DOHH2 (cell line): ENCODE measurements around the gene HOXA6.

ENCODE experiments used
- CTCF ChIP-seq: fragments of 200-600 bp; sonication (generic); IDR thresholded peaks from one replicate; pipeline ENCODE4 v1.5.1; 2014; ENCODE audit warnings: antibody characterized with exemption, mild to moderate bottlenecking, low read depth, low read length; ENCODE audit not compliant: poor library complexity, severe bottlenecking
- EZH2phosphoT487 ChIP-seq: fragments of 200-600 bp; sonication (generic); IDR thresholded peaks from 2 replicates; pipeline ENCODE4 v1.6.1; 2017; ENCODE audit warnings: borderline replicate concordance, mild to moderate bottlenecking, antibody characterized with exemption, low read length, moderate library complexity, mixed read lengths

- TF ChIP-seq CTCF (no peak), EZH2phosphoT487 (no peak)
These were observed 34.8 kb upstream of the HOXA6 start for GRCh38 chr7:27182285-27182841.
